WERI-Rb-1 (cell line): ENCODE results near the gene MLPH.

ENCODE experiments used
- DNase-seq: peaks from one replicate; pipeline ENCODE4 v3.0.0-alpha.2; 2020
- H3K27ac ChIP-seq: fragments of 250-450 bp; sonication (Bioruptor Pico); 2 replicates; pipeline ENCODE4 v1.5.1; 2020; ENCODE audit warnings: mild to moderate bottlenecking, moderate library complexity
- H3K27me3 ChIP-seq: fragments of 250-450 bp; sonication (Bioruptor Pico); 2 replicates; pipeline ENCODE4 v1.5.1; 2021; ENCODE audit warnings: mild to moderate bottlenecking, low read depth, moderate library complexity; ENCODE audit not compliant: insufficient read depth, severe bottlenecking
- H3K36me3 ChIP-seq: fragments of 250-450 bp; sonication (Bioruptor Pico); 2 replicates; pipeline ENCODE4 v1.5.1; 2020; ENCODE audit warnings: mild to moderate bottlenecking, moderate library complexity
- H3K4me3 ChIP-seq: 2 replicates; pipeline ENCODE4 v1.5.1; 2011; ENCODE audit warnings: low read depth, mild to moderate bottlenecking, control low read depth, low read length
- H3K9me3 ChIP-seq: fragments of 250-450 bp; sonication (Bioruptor Pico); 2 replicates; pipeline ENCODE4 v1.5.1; 2021; ENCODE audit warnings: mild to moderate bottlenecking, moderate library complexity; ENCODE audit not compliant: severe bottlenecking
- TF ChIP-seq, protein P1 (sequence below): IDR thresholded peaks from 2 replicates; pipeline ENCODE4 v1.5.1; 2011; ENCODE audit warnings: low read depth, mild to moderate bottlenecking, control low read depth, inconsistent platforms, low read length

MLPH gene, protein sequence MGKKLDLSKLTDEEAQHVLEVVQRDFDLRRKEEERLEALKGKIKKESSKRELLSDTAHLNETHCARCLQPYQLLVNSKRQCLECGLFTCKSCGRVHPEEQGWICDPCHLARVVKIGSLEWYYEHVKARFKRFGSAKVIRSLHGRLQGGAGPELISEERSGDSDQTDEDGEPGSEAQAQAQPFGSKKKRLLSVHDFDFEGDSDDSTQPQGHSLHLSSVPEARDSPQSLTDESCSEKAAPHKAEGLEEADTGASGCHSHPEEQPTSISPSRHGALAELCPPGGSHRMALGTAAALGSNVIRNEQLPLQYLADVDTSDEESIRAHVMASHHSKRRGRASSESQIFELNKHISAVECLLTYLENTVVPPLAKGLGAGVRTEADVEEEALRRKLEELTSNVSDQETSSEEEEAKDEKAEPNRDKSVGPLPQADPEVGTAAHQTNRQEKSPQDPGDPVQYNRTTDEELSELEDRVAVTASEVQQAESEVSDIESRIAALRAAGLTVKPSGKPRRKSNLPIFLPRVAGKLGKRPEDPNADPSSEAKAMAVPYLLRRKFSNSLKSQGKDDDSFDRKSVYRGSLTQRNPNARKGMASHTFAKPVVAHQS

GRCh38 chr2:237486819-237487448 lies at the start of gene MLPH:
Gene MLPH (plus strand): TSS chr2:237487251. CDS start chr2:237493427, 6,176 bp downstream.
- Histone ChIP-seq H3K9me3 (peaks cover 12% of the 10 kb centered on the region), H3K27ac (no peak within 1 kb of the TSS), H3K27me3 (peaks cover 97% of the 10 kb centered on the region), H3K4me3 (no peak within 1 kb of the TSS), H3K36me3 (no peaks in the 10 kb centered on the region)
- DNase-seq, result no peak
- TF ChIP-seq, protein P1, sequence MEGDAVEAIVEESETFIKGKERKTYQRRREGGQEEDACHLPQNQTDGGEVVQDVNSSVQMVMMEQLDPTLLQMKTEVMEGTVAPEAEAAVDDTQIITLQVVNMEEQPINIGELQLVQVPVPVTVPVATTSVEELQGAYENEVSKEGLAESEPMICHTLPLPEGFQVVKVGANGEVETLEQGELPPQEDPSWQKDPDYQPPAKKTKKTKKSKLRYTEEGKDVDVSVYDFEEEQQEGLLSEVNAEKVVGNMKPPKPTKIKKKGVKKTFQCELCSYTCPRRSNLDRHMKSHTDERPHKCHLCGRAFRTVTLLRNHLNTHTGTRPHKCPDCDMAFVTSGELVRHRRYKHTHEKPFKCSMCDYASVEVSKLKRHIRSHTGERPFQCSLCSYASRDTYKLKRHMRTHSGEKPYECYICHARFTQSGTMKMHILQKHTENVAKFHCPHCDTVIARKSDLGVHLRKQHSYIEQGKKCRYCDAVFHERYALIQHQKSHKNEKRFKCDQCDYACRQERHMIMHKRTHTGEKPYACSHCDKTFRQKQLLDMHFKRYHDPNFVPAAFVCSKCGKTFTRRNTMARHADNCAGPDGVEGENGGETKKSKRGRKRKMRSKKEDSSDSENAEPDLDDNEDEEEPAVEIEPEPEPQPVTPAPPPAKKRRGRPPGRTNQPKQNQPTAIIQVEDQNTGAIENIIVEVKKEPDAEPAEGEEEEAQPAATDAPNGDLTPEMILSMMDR, result no peak

DNA sequence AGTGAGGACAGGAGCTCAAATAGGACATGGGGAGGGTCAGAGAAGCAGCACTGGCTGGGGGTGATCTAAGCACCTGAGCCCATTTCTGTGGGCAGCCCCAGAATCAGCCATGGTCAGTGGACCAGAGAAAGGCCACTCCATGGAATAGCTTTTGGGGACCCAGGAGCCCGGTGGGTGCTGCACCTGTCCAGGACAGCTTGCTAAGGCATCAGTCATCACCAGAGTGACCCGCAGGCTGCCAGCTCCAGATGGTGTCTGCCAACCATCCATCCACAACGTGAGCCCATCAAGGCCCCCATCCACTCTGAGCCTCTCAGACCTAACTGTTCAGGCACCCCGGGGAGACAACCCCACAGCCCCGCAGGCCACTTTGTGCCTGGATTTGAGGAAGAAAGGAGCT lies 49.5 kb upstream of the MLPH start:
- TF ChIP-seq, protein P1, result no peak
- Histone ChIP-seq H3K9me3 (no peaks in the 10 kb centered on the region), H3K4me3 (no peak overlapping the region), H3K27me3 (peaks cover 93% of the 10 kb centered on the region), H3K27ac (no peak overlapping the region), H3K36me3 (no peaks in the 10 kb centered on the region)
- no peak for DNase-seq

DNA sequence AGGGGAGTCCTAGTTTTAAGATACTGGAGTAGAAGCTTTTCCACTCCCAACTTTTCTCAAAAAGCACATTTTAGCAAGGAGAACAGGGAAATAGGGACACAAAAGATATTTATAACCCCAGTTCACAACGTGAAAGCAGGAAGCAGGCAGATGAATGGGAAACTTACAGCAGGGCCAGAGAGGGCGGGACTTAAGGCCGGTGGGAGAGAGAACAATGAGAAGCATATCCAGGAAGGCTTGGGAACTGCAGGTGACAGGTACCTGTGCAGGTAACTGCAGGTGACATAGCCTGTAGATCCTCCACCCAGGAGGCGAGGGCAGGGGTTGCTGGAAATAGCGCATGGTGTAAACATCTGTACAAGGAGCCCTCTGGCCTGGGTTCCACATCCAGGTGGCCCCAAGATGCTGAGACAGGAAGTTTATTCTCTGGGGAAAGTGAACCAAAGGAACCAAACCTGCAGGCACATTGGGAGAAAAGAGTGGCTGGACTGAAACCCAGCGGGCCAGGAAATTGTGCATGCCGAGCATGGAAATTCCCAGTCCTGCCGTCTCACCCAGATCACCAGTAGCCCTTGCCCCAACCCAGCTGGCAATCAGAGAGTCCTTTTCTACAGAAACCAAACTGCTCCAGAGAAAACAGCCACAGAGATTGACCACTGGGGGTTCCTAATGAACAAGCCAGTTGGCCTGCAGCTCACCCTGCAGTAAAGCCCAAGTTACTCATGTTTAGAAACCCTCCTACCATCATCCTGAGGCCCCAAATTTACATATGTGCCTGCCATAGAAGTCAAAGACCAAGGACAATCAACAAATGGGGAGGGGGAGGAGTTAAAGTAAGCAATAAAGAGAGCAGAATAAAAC lies 48.7 kb upstream of the MLPH start:
- no peak for DNase-seq
- no peak overlapping the region for H3K4me3 ChIP-seq
- H3K27ac ChIP-seq, result no peak overlapping the region
- H3K36me3 ChIP-seq, result no peaks in the 10 kb centered on the region
- peaks cover 92% of the 10 kb centered on the region for H3K27me3 ChIP-seq
- TF ChIP-seq, protein P1, result no peak
- no peaks in the 10 kb centered on the region for H3K9me3 ChIP-seq

DNA sequence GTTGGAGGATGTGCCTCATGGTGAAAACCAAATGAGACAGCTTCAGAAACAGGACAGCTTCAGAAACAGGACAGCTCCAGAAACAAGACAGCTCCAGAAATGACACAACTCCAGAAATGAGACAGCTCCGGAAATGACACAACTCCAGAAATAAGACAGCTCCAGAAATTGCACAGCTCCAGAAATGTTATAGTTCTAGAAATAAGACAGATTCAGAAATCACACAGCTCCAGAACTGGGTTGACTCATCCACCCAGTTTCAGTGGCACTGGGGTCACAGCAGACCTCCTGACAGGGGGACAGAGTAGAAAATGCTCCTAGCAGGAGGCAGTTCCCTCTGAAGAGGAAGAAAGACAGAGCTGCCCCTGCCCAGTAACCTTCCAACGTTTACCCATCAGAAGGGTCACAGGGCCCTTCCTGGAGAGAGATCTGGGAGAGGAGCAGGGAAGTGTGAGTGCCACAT lies 46.2 kb upstream of the MLPH start:
- H3K9me3 ChIP-seq, result no peaks in the 10 kb centered on the region

DNA sequence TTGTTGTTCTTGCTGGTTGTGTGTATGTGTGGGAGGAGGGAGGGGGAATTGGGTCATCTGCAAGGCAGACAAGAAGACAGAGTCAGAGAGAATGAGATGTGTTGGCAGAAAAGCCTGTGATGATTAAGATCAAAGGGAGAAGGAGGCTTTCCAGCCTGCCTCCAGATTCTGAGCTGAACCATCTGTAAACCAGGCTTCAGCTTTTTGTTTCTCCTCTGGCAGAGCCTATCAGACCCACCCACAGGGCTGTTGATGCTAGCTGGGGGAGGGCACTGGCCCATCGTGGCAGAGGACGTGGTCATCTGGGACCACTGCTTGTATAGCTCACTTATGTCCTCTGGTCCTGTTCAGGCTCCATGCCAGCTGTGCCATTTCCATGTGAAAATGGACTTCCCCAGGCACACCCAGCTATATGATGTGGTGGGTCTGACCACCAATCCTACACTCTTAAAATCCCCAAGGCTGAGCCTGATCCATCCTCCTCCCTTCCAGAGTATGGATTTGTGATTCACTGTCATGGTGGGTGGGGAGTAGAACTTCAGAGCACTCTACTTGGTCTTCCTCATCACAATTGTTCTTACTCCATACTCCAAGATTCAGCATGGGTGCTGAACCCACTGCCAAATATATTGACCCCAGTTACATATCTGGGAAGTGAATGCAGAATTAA lies 45.3 kb upstream of the MLPH start:
- no peak for DNase-seq
- Histone ChIP-seq H3K27me3 (peaks cover 90% of the 10 kb centered on the region), H3K36me3 (no peaks in the 10 kb centered on the region), H3K27ac (no peak overlapping the region), H3K4me3 (no peak overlapping the region), H3K9me3 (no peaks in the 10 kb centered on the region)
- TF ChIP-seq, protein P1, result no peak

More for the DNA sequence above, 46.2 kb upstream of the MLPH start:
- Histone ChIP-seq H3K36me3 (no peaks in the 10 kb centered on the region), H3K4me3 (no peak overlapping the region), H3K27me3 (peaks cover 90% of the 10 kb centered on the region), H3K27ac (no peak overlapping the region)
- TF ChIP-seq, protein P1, result no peak
- no peak for DNase-seq
